DOHH2 (cell line): ENCODE data around the gene ZNF648.

Experiments used
- CTCF ChIP-seq: fragments of 200-600 bp; sonication (generic); IDR thresholded peaks from one replicate; pipeline ENCODE4 v1.5.1; 2014; ENCODE audit warnings: antibody characterized with exemption, mild to moderate bottlenecking, low read depth, low read length; ENCODE audit not compliant: poor library complexity, severe bottlenecking
- EZH2phosphoT487 ChIP-seq: fragments of 200-600 bp; sonication (generic); IDR thresholded peaks from 2 replicates; pipeline ENCODE4 v1.6.1; 2017; ENCODE audit warnings: borderline replicate concordance, mild to moderate bottlenecking, antibody characterized with exemption, low read length, moderate library complexity, mixed read lengths

GRCh38 chr1:182029002-182029378 is 32.5 kb downstream of the ZNF648 start:
- TF ChIP-seq CTCF (no peak), EZH2phosphoT487 (no peak)
